ENCODE data around the gene DENND1A. TPM values are rescaled to one million over a fixed set of nuclear protein-coding genes. Genes with fewer than 3 reads are reported as not detected.

DENND1A gene
- total and polyA plus RNA-seq, 2 of the 13 experiments (the other 11 are each of a cell fraction or from before 2014, with no cell fraction given) = 14.8 to 30.1 TPM

GRCh38 chr9:123702483-123702882 is 227.4 kb downstream of the DENND1A start:
- 80% methylated on average over 1 of the region's 1 CpG for WGBS (ENCODE audit: low lambda C conversion rate)
- H4K20me1 ChIP-seq (ENCODE audit: insufficient read depth, low read length) = no peaks in the 10 kb centered on the region
- H3K27me3 ChIP-seq (ENCODE audit: control insufficient read depth in 1 of 2, insufficient read depth in 2 of 2, low read length in 2 of 2) = no peaks in the 10 kb centered on the region
- ATAC-seq (no peak), DNase-seq (ENCODE audit: low spot score) (no peak), FAIRE-seq (no peak)
- no peak overlapping the region for H3K4me3 ChIP-seq (replicated peaks in 1 of 3; ENCODE audit: insufficient read depth in 1 of 3, low read depth in 2 of 3, low read length in 3 of 3)
- peaks cover 0 to 3% of the 10 kb centered on the region in 2 experiments; a peak in 2 of 5 replicates for H3K36me3 ChIP-seq (replicated peaks in 1 of 2; ENCODE audit: control insufficient read depth in 1 of 2, insufficient read depth in 2 of 2, low read length in 2 of 2)
- no peak overlapping the region for H3K9ac ChIP-seq (ENCODE audit: insufficient read depth, low read depth, low read length)
- intact Hi-C loops (cut with micrococcal nuclease; ENCODE audit: unreplicated experiment) (no loop called here), in situ Hi-C loops (cut with HindIII; ENCODE audit: extremely low pct_ligation_motif_present, low pct_unique_long_range_greater_than_20kb) (no loop called here)
- H3K4me2 ChIP-seq (ENCODE audit: low read depth, low read length) = no peak overlapping the region
- TF ChIP-seq ZNF136 (CRISPR knock-in tag; IDR thresholded peaks at IDR 0.05; ENCODE audit: low read depth) (peak; percentile 31; the same call in 1 of the 2 replicates), RFXAP (CRISPR knock-in tag; IDR thresholded peaks at IDR 0.05; ENCODE audit: borderline replicate concordance) (no peak), ZNF414 (CRISPR knock-in tag; IDR thresholded peaks at IDR 0.05) (no peak)
- peaks cover 15% of the 10 kb centered on the region; the same call in 1 of the 2 replicates for H3K9me3 ChIP-seq (ENCODE audit: low read length)
- H3K27ac ChIP-seq (ENCODE audit: extremely low read length, insufficient read depth, low read length) = no peak overlapping the region
- H3K79me2 ChIP-seq (ENCODE audit: insufficient read depth, low read length) = no peaks in the 10 kb centered on the region
- no peak overlapping the region for H2AFZ ChIP-seq (ENCODE audit: low read length)
- CTCF ChIA-PET (ENCODE audit: low intra/inter-chr PET ratio, low total read pairs) = no interaction called here
- H3K4me1 ChIP-seq (ENCODE audit: insufficient read depth, low read length) = no peaks in the 10 kb centered on the region
- no TSS peak for BruUV-seq (replicated peaks)
- POLR2A ChIA-PET = no interaction called here

DNA sequence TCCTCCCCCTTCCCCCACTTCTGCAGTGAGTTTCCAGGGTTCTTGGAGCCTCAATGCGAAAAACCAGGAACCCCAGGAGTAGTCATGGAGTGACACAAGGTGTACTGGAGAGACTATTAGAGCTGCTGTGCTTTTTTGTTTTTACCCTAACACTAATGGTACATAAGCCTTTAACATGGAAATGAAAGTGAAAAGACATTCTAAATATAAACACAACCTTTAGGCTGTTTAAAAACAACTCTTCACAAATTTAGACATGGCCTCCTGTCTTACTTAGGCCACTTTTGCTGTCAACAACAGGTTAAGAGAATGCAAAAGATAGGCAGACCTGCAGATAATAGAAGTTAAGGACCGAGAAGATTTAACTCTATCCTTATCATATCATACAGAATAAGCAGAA is 232.2 kb downstream of the DENND1A start:
- no peak overlapping the region for H2AFZ ChIP-seq (ENCODE audit: low read length)
- H3K36me3 ChIP-seq (replicated peaks in 1 of 2; ENCODE audit: control insufficient read depth in 1 of 2, insufficient read depth in 2 of 2, low read length in 2 of 2) = no peaks in the 10 kb centered on the region; a peak in 1 of 5 replicates
- no peak for DNase-seq (ENCODE audit: low spot score)
- H3K9me3 ChIP-seq (ENCODE audit: low read length) = peaks cover 5% of the 10 kb centered on the region; the same call in 1 of the 2 replicates
- no peak for FAIRE-seq
- WGBS (ENCODE audit: low lambda C conversion rate) = 96% methylated on average over 2 of the region's 2 CpGs
- no peaks in the 10 kb centered on the region for H3K4me1 ChIP-seq (ENCODE audit: insufficient read depth, low read length)
- no peaks in the 10 kb centered on the region for H4K20me1 ChIP-seq (ENCODE audit: insufficient read depth, low read length)
- no peak for ATAC-seq
- BruUV-seq (replicated peaks) = no TSS peak
- no peak overlapping the region for H3K9ac ChIP-seq (ENCODE audit: insufficient read depth, low read depth, low read length)
- no peaks in the 10 kb centered on the region for H3K27me3 ChIP-seq (ENCODE audit: control insufficient read depth in 1 of 2, insufficient read depth in 2 of 2, low read length in 2 of 2)
- ChIA-PET POLR2A (no interaction called here), CTCF (ENCODE audit: low intra/inter-chr PET ratio, low total read pairs) (no interaction called here)
- H3K27ac ChIP-seq (ENCODE audit: extremely low read length, insufficient read depth, low read length) = no peak overlapping the region
- H3K4me3 ChIP-seq (replicated peaks in 1 of 3; ENCODE audit: insufficient read depth in 1 of 3, low read depth in 2 of 3, low read length in 3 of 3) = no peak overlapping the region
- no peaks in the 10 kb centered on the region for H3K79me2 ChIP-seq (ENCODE audit: insufficient read depth, low read length)
- no peak overlapping the region for H3K4me2 ChIP-seq (ENCODE audit: low read depth, low read length)
- in situ Hi-C loops (cut with HindIII; ENCODE audit: extremely low pct_ligation_motif_present, low pct_unique_long_range_greater_than_20kb) (no loop called here), intact Hi-C loops (cut with micrococcal nuclease; ENCODE audit: unreplicated experiment) (no loop called here)
- TF ChIP-seq ETV6 (CRISPR knock-in tag; conservative IDR thresholded peaks at IDR 0.05) = no peak
- no peak for TF ChIP-seq ZNF234 (CRISPR knock-in tag; conservative IDR thresholded peaks at IDR 0.05)
- no peak for TF ChIP-seq SMC3 (IDR thresholded peaks at IDR 0.05; ENCODE audit: low read length)
- no peak for TF ChIP-seq ZBTB7B (CRISPR knock-in tag; IDR thresholded peaks at IDR 0.05)
- no peak for TF ChIP-seq ZNF747 (CRISPR knock-in tag; IDR thresholded peaks at IDR 0.05; ENCODE audit: borderline replicate concordance)
- TF ChIP-seq HNRNPH1 (optimal IDR thresholded peaks at IDR 0.05; ENCODE audit: low read depth, low read length) = no peak
- TF ChIP-seq SOX13 (IDR thresholded peaks at IDR 0.05) = no peak
- TF ChIP-seq SOX13 (CRISPR knock-in tag; conservative IDR thresholded peaks at IDR 0.05 in 1 of 2, IDR thresholded peaks at IDR 0.05 in 1 of 2) = no peak
- no peak for TF ChIP-seq SOX6 (IDR thresholded peaks at IDR 0.05)
- no peak for TF ChIP-seq SOX6 (CRISPR knock-in tag; IDR thresholded peaks at IDR 0.05)
- no peak for TF ChIP-seq TBX2 (CRISPR knock-in tag; IDR thresholded peaks at IDR 0.05; ENCODE audit: borderline replicate concordance)
- no peak for TF ChIP-seq SP140L (CRISPR knock-in tag; IDR thresholded peaks at IDR 0.05; ENCODE audit: borderline replicate concordance)
- no peak for TF ChIP-seq BATF2 (CRISPR knock-in tag; IDR thresholded peaks at IDR 0.05)
- no peak for TF ChIP-seq MZF1 (CRISPR knock-in tag; IDR thresholded peaks at IDR 0.05; ENCODE audit: borderline replicate concordance)
